Measurements from ENCODE around the gene OR4D10. TPM values are rescaled to one million over a fixed set of nuclear protein-coding genes. Genes with fewer than 3 reads are reported as not detected.

OR4D10 gene
- total RNA-seq, 2 experiments from 2014 or later: not detected

DNA sequence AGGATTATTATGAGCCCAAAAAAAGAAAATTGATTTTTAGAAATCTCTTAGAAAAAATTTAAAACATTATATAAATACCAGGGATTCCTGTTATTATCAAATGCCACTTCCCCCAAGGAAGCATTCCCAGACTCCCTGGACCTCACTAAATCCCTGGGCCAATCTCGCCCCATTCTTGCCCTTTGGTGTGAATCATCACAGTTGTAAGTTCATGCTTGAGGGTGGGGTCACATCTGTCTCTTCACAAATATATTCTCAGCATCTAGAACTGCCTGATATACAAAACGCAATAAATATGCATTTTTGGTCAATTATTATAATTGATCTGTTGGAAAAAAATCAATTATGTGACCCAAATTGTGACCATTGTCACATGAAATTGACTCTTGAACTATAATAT, 24.6 kb upstream of the OR4D10 start:
- Histone ChIP-seq H3K27ac (ENCODE audit: low read depth, low read length, poor library complexity, severe bottlenecking) (no peak overlapping the region), H3K9me3 (ENCODE audit: low read length) (no peaks in the 10 kb centered on the region), H3K4me1 (ENCODE audit: insufficient read depth, low read length, poor library complexity, severe bottlenecking) (no peaks in the 10 kb centered on the region), H2AFZ (ENCODE audit: low read length) (no peak overlapping the region), H4K20me1 (ENCODE audit: insufficient read depth, low read length) (no peaks in the 10 kb centered on the region), H3K4me2 (ENCODE audit: low read length) (no peak overlapping the region), H3K79me2 (ENCODE audit: insufficient read depth, low read depth, low read length) (no peaks in the 10 kb centered on the region), H3K9me2 (ENCODE audit: insufficient read depth, low read length) (no peaks in the 10 kb centered on the region), H3K4me3 (ENCODE audit: low read depth, low read length, poor library complexity, severe bottlenecking) (no peak overlapping the region), H3K36me3 (ENCODE audit: insufficient read depth, low read length) (no peaks in the 10 kb centered on the region)
- DNase-seq (ENCODE audit: low spot score): no peak
- ChIA-PET CTCF (ENCODE audit: unreplicated experiment) (no interaction called here), POLR2A (no interaction called here)
- TF ChIP-seq EZH2phosphoT487 (IDR thresholded peaks at IDR 0.05; ENCODE audit: borderline replicate concordance, low read depth, low read length) (no peak), CTCF (conservative IDR thresholded peaks at IDR 0.05; ENCODE audit: low read length) (no peak)
- intact Hi-C loops (cut with micrococcal nuclease; ENCODE audit: unreplicated experiment): no loop called here
- no TSS peak for BruUV-seq (replicated peaks)

- no peak for DNase-seq (ENCODE audit: low spot score)
- CTCF ChIA-PET (ENCODE audit: unreplicated experiment): no interaction called here
These were observed 16.5 kb upstream of the OR4D10 start, which contains the start of gene OR4D6 for GRCh38 chr11:59456661-59457060. OR4D6 (plus strand) TSS chr11:59456961; CDS start chr11:59456961, 0 bp downstream.

More at GRCh38 chr11:59456661-59457060, 16.5 kb upstream of the OR4D10 start, which contains the start of gene OR4D6:
- POLR2A ChIA-PET: no interaction called here
- Histone ChIP-seq H2AFZ (ENCODE audit: low read length) (no peak within 1 kb of the TSS), H3K4me2 (ENCODE audit: low read length) (no peak within 1 kb of the TSS), H3K4me3 (ENCODE audit: low read depth, low read length, poor library complexity, severe bottlenecking) (no peak within 1 kb of the TSS), H3K4me1 (ENCODE audit: insufficient read depth, low read length, poor library complexity, severe bottlenecking) (no peaks in the 10 kb centered on the region), H3K36me3 (ENCODE audit: insufficient read depth, low read length) (no peaks in the 10 kb centered on the region), H3K9me3 (ENCODE audit: low read length) (no peaks in the 10 kb centered on the region), H3K27ac (ENCODE audit: low read depth, low read length, poor library complexity, severe bottlenecking) (no peak within 1 kb of the TSS), H3K79me2 (ENCODE audit: insufficient read depth, low read depth, low read length) (no peaks in the 10 kb centered on the region), H4K20me1 (ENCODE audit: insufficient read depth, low read length) (no peaks in the 10 kb centered on the region), H3K9me2 (ENCODE audit: insufficient read depth, low read length) (no peaks in the 10 kb centered on the region)
- intact Hi-C loops (cut with micrococcal nuclease; ENCODE audit: unreplicated experiment): loop anchor here (1.0 kb wide), 1 partner anchor 9 kb away; no protein-coding TSS in a partner anchor
- no TSS peak for BruUV-seq (replicated peaks)
- no peak for TF ChIP-seq CTCF (conservative IDR thresholded peaks at IDR 0.05; ENCODE audit: low read length)
- TF ChIP-seq EZH2phosphoT487 (IDR thresholded peaks at IDR 0.05; ENCODE audit: borderline replicate concordance, low read depth, low read length): no peak
